SK-N-SH (cell line): ENCODE results near the gene DHRSX. TPM values are rescaled to one million over a fixed set of nuclear protein-coding genes. Genes with fewer than 3 reads are reported as not detected.
"Not testable (repeated sequence)": the region's sequence is repeated elsewhere in the genome, so short reads cannot be mapped to it uniquely, and the experiment has no call there.

Source experiments
- CTCF ChIA-PET: fragments of 300-600, 350-600 bp; formaldehyde crosslinking; extraction: SDS; loops from one replicate; lab custom pipeline; 2021; lab: Yijun Ruan, JAX
- POLR2A ChIA-PET: fragments of 350-600 bp; sonication (Branson Sonifier 250); formaldehyde crosslinking; extraction: SDS; loops from one replicate; lab custom pipeline; 2020; ENCODE audit warnings: antibody characterized with exemption, inconsistent platforms; lab: Yijun Ruan, JAX
- DNase-seq: peaks from one replicate; pipeline ENCODE4 v3.0.0; 2012
- H2AFZ ChIP-seq: fragments of 200-600 bp; sonication (generic); 2 replicates; pipeline ENCODE4 v1.8.1; 2016; ENCODE audit warnings: antibody characterized with exemption, mild to moderate bottlenecking, low read depth
- H3F3A ChIP-seq: fragments of 200-600 bp; sonication (generic); replicated peaks from 2 replicates; pipeline ENCODE3; 2016; ENCODE audit warnings: antibody characterized with exemption, mild to moderate bottlenecking; ENCODE audit not compliant: insufficient read depth
- H3K27ac ChIP-seq, 2 experiments: fragments of 200-500 bp in 1 of 2; fragments of 200-600 bp in 1 of 2; sonication (Bioruptor generic) in 1 of 2; sonication (generic), shearing (Covaris generic) in 1 of 2; 2 replicates each; pipeline versions ENCODE4 v1.5.1 to v1.6.1; 2014 to 2016; ENCODE audit warnings: low read depth in 2 of 2, inconsistent platforms in 1 of 2, low read length in 1 of 2, mild to moderate bottlenecking in 1 of 2, mixed read lengths in 1 of 2
- H3K27me3 ChIP-seq: fragments of 200-600 bp; sonication (generic), shearing (Covaris generic); 2 replicates; pipeline ENCODE4 v1.6.1; 2016; ENCODE audit warnings: mixed run types; ENCODE audit not compliant: insufficient read depth
- H3K36me3 ChIP-seq, 2 experiments: fragments of 200-500 bp in 1 of 2; fragments of 200-600 bp in 1 of 2; sonication (Bioruptor generic) in 1 of 2; sonication (generic) in 1 of 2; replicated peaks in 1 of 2; 2 replicates each; pipeline versions ENCODE3 to v1.5.1; 2014 to 2016; ENCODE audit warnings: low read length in 1 of 2, mild to moderate bottlenecking in 1 of 2; ENCODE audit not compliant: insufficient read depth in 2 of 2, control insufficient read depth in 1 of 2
- H3K4me1 ChIP-seq, 2 experiments: fragments of 200-500 bp in 1 of 2; fragments of 200-600 bp in 1 of 2; sonication (Bioruptor generic) in 1 of 2; sonication (generic), shearing (Covaris generic) in 1 of 2; 2 replicates each; pipeline versions ENCODE4 v1.5.1 to v1.6.1; 2014 to 2016; ENCODE audit warnings: low read depth in 1 of 2, low read length in 1 of 2, mixed run types in 1 of 2; ENCODE audit not compliant: insufficient read depth in 2 of 2, control insufficient read depth in 1 of 2
- H3K4me2 ChIP-seq: fragments of 200-600 bp; sonication (generic), shearing (Covaris generic); 2 replicates; pipeline ENCODE4 v1.6.1; 2017; ENCODE audit warnings: mixed run types
- H3K4me3 ChIP-seq, 2 experiments: fragments of 200-500 bp in 1 of 2; fragments of 200-600 bp in 1 of 2; sonication (Bioruptor generic) in 1 of 2; sonication (generic), shearing (Covaris generic) in 1 of 2; 2 replicates each; pipeline versions ENCODE4 v1.5.1 to v1.8.1; 2014 to 2016; ENCODE audit warnings: low read depth in 2 of 2, inconsistent platforms in 1 of 2, low read length in 1 of 2, mild to moderate bottlenecking in 1 of 2, mixed read lengths in 1 of 2, moderate library complexity in 1 of 2
- H3K79me2 ChIP-seq: fragments of 200-600 bp; sonication (generic); 2 replicates; pipeline ENCODE4 v1.8.1; 2017; ENCODE audit warnings: mild to moderate bottlenecking; ENCODE audit not compliant: insufficient read depth
- H3K9ac ChIP-seq: fragments of 200-600 bp; sonication (generic); 2 replicates; pipeline ENCODE4 v1.6.1; 2017; ENCODE audit warnings: mixed run types
- H3K9me2 ChIP-seq: fragments of 200-600 bp; sonication (generic); 2 replicates; pipeline ENCODE4 v1.6.1; 2017; ENCODE audit warnings: mixed run types
- H3K9me3 ChIP-seq: fragments of 200-600 bp; sonication (generic); 2 replicates; pipeline ENCODE4 v1.6.1; 2017; ENCODE audit warnings: mixed run types, mild to moderate bottlenecking, moderate library complexity
- H4K20me1 ChIP-seq: fragments of 200-600 bp; sonication (generic); 2 replicates; pipeline ENCODE4 v1.6.1; 2017; ENCODE audit warnings: mild to moderate bottlenecking, mixed run types; ENCODE audit not compliant: insufficient read depth
- ELF1 ChIP-seq: IDR thresholded peaks from 2 replicates; pipeline ENCODE4 v1.4.0; 2012
- EP300 ChIP-seq, 2 experiments: IDR thresholded peaks; 2 replicates each; pipeline versions ENCODE4 v1.4.0 to v1.6.1; 2012; ENCODE audit warnings: borderline replicate concordance in 1 of 2, low read depth in 1 of 2, low read length in 1 of 2
- EZH2phosphoT487 ChIP-seq: fragments of 200-600 bp; sonication (generic); IDR thresholded peaks from 2 replicates; pipeline ENCODE4 v1.6.1; 2017; ENCODE audit warnings: low read depth, mixed run types, mild to moderate bottlenecking, antibody characterized with exemption, moderate library complexity, borderline replicate concordance
- FOSL2 ChIP-seq: IDR thresholded peaks from 2 replicates; pipeline ENCODE4 v1.4.0; 2012; ENCODE audit warnings: low read depth, mild to moderate bottlenecking, moderate library complexity, borderline replicate concordance
- FOXM1 ChIP-seq: IDR thresholded peaks from 2 replicates; pipeline ENCODE4 v1.4.0; 2012; ENCODE audit warnings: low read depth, mild to moderate bottlenecking
- GABPA ChIP-seq: IDR thresholded peaks from 2 replicates; pipeline ENCODE4 v1.4.0; 2012; ENCODE audit warnings: low read depth, mild to moderate bottlenecking
- GATA2 ChIP-seq: sonication (generic); formaldehyde crosslinking; IDR thresholded peaks from 2 replicates; pipeline ENCODE4 v1.5.0; 2020; ENCODE audit warnings: mild to moderate bottlenecking, missing genetic modification reagents
- MAX ChIP-seq: IDR thresholded peaks from 2 replicates; pipeline ENCODE4 v1.4.0; 2012; ENCODE audit warnings: low read depth
- NRF1 ChIP-seq: IDR thresholded peaks from 2 replicates; pipeline ENCODE4 v1.6.1; 2012; ENCODE audit warnings: low read depth, mild to moderate bottlenecking, low read length
- PBX3 ChIP-seq: IDR thresholded peaks from 2 replicates; pipeline ENCODE4; 2012
- RCOR1 ChIP-seq: fragments of 150-350 bp; IDR thresholded peaks from 2 replicates; pipeline ENCODE4 v1.6.1; 2017; ENCODE audit warnings: antibody characterized with exemption, low read length
- REST ChIP-seq: IDR thresholded peaks from 2 replicates; pipeline ENCODE4 v1.6.1; 2012; ENCODE audit warnings: mild to moderate bottlenecking, low read depth, low read length, moderate library complexity
- RFX5 ChIP-seq: IDR thresholded peaks from 2 replicates; pipeline ENCODE4 v1.6.1; 2012; ENCODE audit warnings: mild to moderate bottlenecking, improper control_type of control experiment, low read length
- TAF1 ChIP-seq: IDR thresholded peaks from 2 replicates; pipeline ENCODE4 v1.6.1; 2012; ENCODE audit warnings: low read depth, mild to moderate bottlenecking, low read length, moderate library complexity, borderline replicate concordance
- TCF12 ChIP-seq: IDR thresholded peaks from 2 replicates; pipeline ENCODE4 v1.4.0; 2012
- TEAD4 ChIP-seq: IDR thresholded peaks from 2 replicates; pipeline ENCODE4 v1.4.0; 2012; ENCODE audit warnings: mild to moderate bottlenecking, borderline replicate concordance; ENCODE audit not compliant: insufficient read depth
- YY1 ChIP-seq: IDR thresholded peaks from 2 replicates; pipeline ENCODE4 v1.4.0; 2012; ENCODE audit warnings: low read depth, mild to moderate bottlenecking
- WGBS: methylation state at CpG from one replicate; pipeline ENCODE4 v1.1.6; 2017; ENCODE audit warnings: low lambda C conversion rate; 5-methylcytosine and 5-hydroxymethylcytosine counted together
- polyA plus RNA-seq, 3 experiments: library from polyadenylated mRNA; depleted of rRNA; stranded (reverse); fragments of >200 nt; gene quantifications; 2 replicates each; pipeline ENCODE4 v1.2.3, GENCODE V29; 2012

DHRSX gene
- polyA plus RNA-seq, 1 of the 3 experiments (the other 2 are of a cell fraction) = 34.3 TPM

GRCh38 chrX:2519638-2520037 is 18.9 kb upstream of the DHRSX start:
- WGBS = 51% methylated on average over 3 of the region's 3 CpGs
- H3K9ac ChIP-seq, H3K9me3 ChIP-seq, H4K20me1 ChIP-seq, H3F3A ChIP-seq, H3K27ac ChIP-seq, H3K4me1 ChIP-seq, H2AFZ ChIP-seq, DNase-seq, H3K9me2 ChIP-seq, H3K4me2 ChIP-seq, H3K79me2 ChIP-seq, H3K36me3 ChIP-seq, H3K4me3 ChIP-seq, POLR2A ChIA-PET, CTCF ChIA-PET: not testable (repeated sequence)
- H3K27me3 ChIP-seq = peaks cover 11% of the 10 kb centered on the region

- Histone ChIP-seq H3K9ac (no peak overlapping the region), H3K79me2 (no peaks in the 10 kb centered on the region), H3K9me2 (no peaks in the 10 kb centered on the region), H3K4me1 (no peaks in the 10 kb centered on the region), H3K9me3 (no peaks in the 10 kb centered on the region), H4K20me1 (no peaks in the 10 kb centered on the region), H3K27me3 (peaks cover 4% of the 10 kb centered on the region; the same call in 1 of the 2 replicates), H2AFZ (no peak overlapping the region), H3K27ac (no peak overlapping the region), H3F3A (no peaks in the 10 kb centered on the region), H3K4me2 (no peak overlapping the region), H3K36me3 (no peaks in the 10 kb centered on the region), H3K4me3 (no peak overlapping the region)
- ChIA-PET CTCF (no interaction called here), POLR2A (no interaction called here)
- DNase-seq = no peak
- WGBS = 37% methylated on average over 6 of the region's 6 CpGs
- TF ChIP-seq EZH2phosphoT487 (no peak), GATA2 (CRISPR knock-in tag) (no peak), MAX (no peak), EP300 (IDR thresholded peaks at IDR 0.05; ENCODE audit: borderline replicate concordance in 1 of 2, low read depth in 1 of 2, low read length in 1 of 2) (no peak), TCF12 (no peak), YY1 (no peak), RFX5 (no peak), TEAD4 (no peak), ELF1 (no peak)
Observed at GRCh38 chrX:2517055-2517454, 16.3 kb upstream of the DHRSX start.

- Histone ChIP-seq H3K36me3 (no peaks in the 10 kb centered on the region), H3K27ac (no peak overlapping the region), H3K9me2 (no peaks in the 10 kb centered on the region), H3F3A (no peaks in the 10 kb centered on the region), H3K9me3 (no peaks in the 10 kb centered on the region), H3K4me2 (no peak overlapping the region), H3K27me3 (peaks cover 4% of the 10 kb centered on the region; the same call in 1 of the 2 replicates), H3K9ac (no peak overlapping the region), H3K4me3 (no peak overlapping the region), H2AFZ (no peak overlapping the region), H4K20me1 (no peaks in the 10 kb centered on the region), H3K4me1 (no peaks in the 10 kb centered on the region), H3K79me2 (no peaks in the 10 kb centered on the region)
- WGBS = 29% methylated on average over 5 of the region's 5 CpGs
- DNase-seq = no peak
- POLR2A ChIA-PET = no interaction called here
- CTCF ChIA-PET = no interaction called here
- no peak for TF ChIP-seq FOXM1
- no peak for TF ChIP-seq MAX
- no peak for TF ChIP-seq NRF1
- no peak for TF ChIP-seq REST
- no peak for TF ChIP-seq TCF12
- TF ChIP-seq RCOR1 = no peak
- no peak for TF ChIP-seq GABPA
- TF ChIP-seq PBX3 = no peak
- no peak for TF ChIP-seq ELF1
- no peak for TF ChIP-seq TAF1
- TF ChIP-seq FOSL2 = no peak
Observed at GRCh38 chrX:2516623-2517022, 15.8 kb upstream of the DHRSX start.
